Neural cell (in vitro differentiated cells): ENCODE measurements around the gene TPPP.

Source experiments
- EP300 ChIP-seq: fragments of 450-650 bp; conservative IDR thresholded peaks from 2 replicates; pipeline ENCODE4 v1.6.1; 2014; ENCODE audit warnings: antibody characterized with exemption, mild to moderate bottlenecking, moderate library complexity; ENCODE audit not compliant: poor library complexity, severe bottlenecking
- EZH2 ChIP-seq: fragments of 200-600, 300-800 bp; shearing (Covaris generic), sonication (generic); IDR thresholded peaks from 2 replicates; pipeline ENCODE4 v1.6.1; 2014; ENCODE audit warnings: antibody characterized with exemption, low read length, borderline replicate concordance, mild to moderate bottlenecking; ENCODE audit not compliant: insufficient read depth, poor library complexity, severe bottlenecking
- RAD21 ChIP-seq: fragments of 450-650 bp; conservative IDR thresholded peaks from 2 replicates; pipeline ENCODE4 v1.6.1; 2014; ENCODE audit warnings: antibody characterized with exemption, mild to moderate bottlenecking, moderate library complexity

GRCh38 chr5:665541-665955 is 27.6 kb downstream of the TPPP start:
- TF ChIP-seq RAD21 (no peak), EZH2 (no peak), EP300 (no peak)
